Chondrocyte (in vitro differentiated cells): ENCODE measurements around the gene SPTB. TPM values are rescaled to one million over a fixed set of nuclear protein-coding genes. Genes with fewer than 3 reads are reported as not detected.

ENCODE experiments used
- DNase-seq: peaks from one replicate; pipeline ENCODE4 v3.0.0; 2021; ENCODE audit warnings: mixed read lengths, low spot score
- H3K27ac Mint-ChIP-seq: one replicate; pipeline ENCODE4 v1.8.0; 2021; ENCODE audit warnings: mild to moderate bottlenecking, moderate library complexity, mixed read lengths; ENCODE audit not compliant: unreplicated experiment
- H3K27me3 Mint-ChIP-seq: 2 replicates; pipeline ENCODE4 v1.8.0; 2021; ENCODE audit warnings: low read depth, mixed read lengths
- H3K36me3 Mint-ChIP-seq: 2 replicates; pipeline ENCODE4 v1.8.0; 2021; ENCODE audit warnings: low read depth, mixed read lengths
- H3K4me1 Mint-ChIP-seq: 2 replicates; pipeline ENCODE4 v1.8.0; 2021; ENCODE audit warnings: low read depth, mild to moderate bottlenecking, mixed read lengths
- H3K4me3 Mint-ChIP-seq: one replicate; pipeline ENCODE4 v1.8.0; 2021; ENCODE audit warnings: mild to moderate bottlenecking, moderate library complexity, mixed read lengths; ENCODE audit not compliant: unreplicated experiment
- H3K9me3 Mint-ChIP-seq: 2 replicates; pipeline ENCODE4 v1.8.0; 2021; ENCODE audit warnings: low read depth, mixed read lengths
- CTCF ChIP-seq: fragments of 200-600 bp; sonication (generic); IDR thresholded peaks from 2 replicates; pipeline ENCODE4 v1.5.0; 2021; ENCODE audit warnings: antibody characterized with exemption, mild to moderate bottlenecking, moderate library complexity
- total RNA-seq: library from RNA; stranded (reverse); gene quantifications from 3 replicates; pipeline ENCODE4 v1.2.1, GENCODE V29; 2021

Gene SPTB
- total RNA-seq, 1 donor from 2014 or later = 7.2 TPM

DNA sequence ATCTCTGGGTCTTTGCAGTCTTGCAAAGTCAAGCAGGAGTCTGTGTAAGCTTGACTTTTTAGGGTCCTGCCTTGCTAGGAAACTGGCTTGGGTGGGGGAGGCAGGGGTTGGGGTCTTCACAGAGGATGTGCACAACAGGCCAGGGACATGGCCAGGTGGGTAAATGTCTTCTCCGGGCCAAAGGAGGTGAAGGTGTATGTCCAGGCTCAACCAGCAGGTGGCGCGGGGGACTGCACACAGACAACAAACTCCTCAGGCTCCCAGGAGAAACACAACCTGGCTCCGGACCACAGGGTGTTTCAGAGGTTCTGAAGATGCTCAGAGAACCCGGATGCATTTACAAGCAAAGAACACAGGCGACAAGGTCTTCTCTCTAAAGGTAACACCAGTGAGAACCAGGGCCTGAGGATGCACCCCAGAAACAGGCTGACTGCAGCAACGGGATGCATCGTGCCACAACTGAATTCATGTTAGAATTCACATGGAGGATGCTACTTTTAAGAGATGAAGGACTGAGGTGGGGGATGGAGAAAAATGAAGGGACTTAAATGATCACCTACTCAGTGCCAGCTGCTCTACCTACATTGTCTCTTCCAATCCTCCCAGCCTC is 119.5 kb downstream of the SPTB start:
- Mint-ChIP-seq H3K27ac (peak overlapping the region; percentile 94), H3K36me3 (no peaks in the 10 kb centered on the region), H3K4me3 (no peak overlapping the region), H3K9me3 (no peaks in the 10 kb centered on the region), H3K4me1 (peaks cover 94% of the 10 kb centered on the region), H3K27me3 (no peaks in the 10 kb centered on the region)
- peak; percentile 77 for DNase-seq
- TF ChIP-seq CTCF = peak; percentile 82

- H3K36me3 Mint-ChIP-seq = no peaks in the 10 kb centered on the region
- no peaks in the 10 kb centered on the region for H3K9me3 Mint-ChIP-seq
- no peaks in the 10 kb centered on the region for H3K27me3 Mint-ChIP-seq
- DNase-seq = no peak
- peaks cover 96% of the 10 kb centered on the region for H3K4me1 Mint-ChIP-seq
- H3K27ac Mint-ChIP-seq = peak overlapping the region; percentile 94
- H3K4me3 Mint-ChIP-seq = no peak overlapping the region
- no peak for TF ChIP-seq CTCF
These were observed 120.2 kb downstream of the SPTB start for GRCh38 chr14:64759555-64759938.

GRCh38 chr14:64758691-64759554 is 120.8 kb downstream of the SPTB start:
- Mint-ChIP-seq H3K4me3 (no peak overlapping the region), H3K9me3 (no peaks in the 10 kb centered on the region), H3K27me3 (no peaks in the 10 kb centered on the region), H3K36me3 (no peaks in the 10 kb centered on the region), H3K4me1 (peaks cover 90% of the 10 kb centered on the region), H3K27ac (peak overlapping the region; percentile 94)
- peak; percentile 63 for DNase-seq
- TF ChIP-seq CTCF = no peak

DNA sequence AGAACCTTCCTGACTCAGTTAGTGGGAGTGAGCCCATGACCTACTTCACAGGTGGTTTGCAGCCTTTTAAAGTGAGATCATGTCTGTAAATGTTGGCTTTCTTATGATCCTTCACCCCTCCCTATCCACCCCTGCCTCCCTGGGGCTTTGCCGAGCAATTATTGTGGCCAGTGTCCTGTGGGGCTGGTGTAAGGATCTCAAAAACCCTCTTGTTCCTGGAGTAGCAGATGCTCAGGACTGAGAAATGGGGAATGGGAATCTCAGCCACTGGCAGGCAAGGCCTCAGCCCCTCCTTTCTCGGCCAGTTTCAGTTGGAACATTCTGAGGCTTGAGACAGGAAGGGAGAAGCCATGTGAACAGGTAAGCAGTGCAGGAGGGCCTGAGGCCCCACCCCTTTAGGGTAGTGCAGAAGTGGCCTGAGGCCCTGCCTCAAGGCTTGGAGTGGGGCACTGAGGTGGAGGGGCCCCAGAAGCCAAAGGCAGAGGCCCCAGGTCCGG is 121.6 kb downstream of the SPTB start:
- Mint-ChIP-seq H3K27me3 (no peaks in the 10 kb centered on the region), H3K9me3 (no peaks in the 10 kb centered on the region), H3K4me3 (no peak overlapping the region), H3K36me3 (no peaks in the 10 kb centered on the region), H3K27ac (peak overlapping the region; percentile 94), H3K4me1 (peaks cover 81% of the 10 kb centered on the region)
- no peak for TF ChIP-seq CTCF
- DNase-seq = peak; percentile 63

DNA sequence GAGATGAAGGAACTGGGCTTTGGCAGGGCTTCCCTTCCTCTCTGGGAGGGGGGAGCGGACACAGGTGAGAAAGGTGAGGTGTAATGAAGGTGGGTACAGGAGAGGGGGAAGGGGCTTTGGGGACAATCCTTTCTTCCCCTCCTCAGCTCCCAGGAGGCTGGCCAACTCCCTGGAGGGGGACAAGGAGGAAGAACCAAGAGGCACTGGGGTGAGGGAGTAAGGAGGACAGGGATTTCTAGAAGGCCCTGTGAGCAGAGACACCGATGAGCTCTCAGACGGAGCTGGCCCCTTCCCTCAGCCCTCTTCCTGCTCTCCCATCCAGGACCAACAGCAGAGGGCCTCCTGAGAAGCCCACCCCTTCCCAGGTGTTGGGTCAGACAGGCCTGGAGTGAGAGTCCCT is 122.1 kb downstream of the SPTB start:
- H3K36me3 Mint-ChIP-seq = no peaks in the 10 kb centered on the region
- H3K27ac Mint-ChIP-seq = peak overlapping the region; percentile 94
- H3K9me3 Mint-ChIP-seq = no peaks in the 10 kb centered on the region
- no peak overlapping the region for H3K4me3 Mint-ChIP-seq
- no peak for TF ChIP-seq CTCF
- peaks cover 76% of the 10 kb centered on the region for H3K4me1 Mint-ChIP-seq
- peak; percentile 43 for DNase-seq
- H3K27me3 Mint-ChIP-seq = no peaks in the 10 kb centered on the region
